NT2/D1 (cell line): ENCODE measurements around the gene PLD4.

Experiments
- YY1 ChIP-seq: IDR thresholded peaks from 2 replicates; pipeline ENCODE4 v1.6.1; 2011; ENCODE audit not compliant: insufficient read length, insufficient read depth
- ZNF274 ChIP-seq: IDR thresholded peaks from 2 replicates; pipeline ENCODE4 v1.6.1; 2011; ENCODE audit warnings: mild to moderate bottlenecking, low read depth, low read length

DNA sequence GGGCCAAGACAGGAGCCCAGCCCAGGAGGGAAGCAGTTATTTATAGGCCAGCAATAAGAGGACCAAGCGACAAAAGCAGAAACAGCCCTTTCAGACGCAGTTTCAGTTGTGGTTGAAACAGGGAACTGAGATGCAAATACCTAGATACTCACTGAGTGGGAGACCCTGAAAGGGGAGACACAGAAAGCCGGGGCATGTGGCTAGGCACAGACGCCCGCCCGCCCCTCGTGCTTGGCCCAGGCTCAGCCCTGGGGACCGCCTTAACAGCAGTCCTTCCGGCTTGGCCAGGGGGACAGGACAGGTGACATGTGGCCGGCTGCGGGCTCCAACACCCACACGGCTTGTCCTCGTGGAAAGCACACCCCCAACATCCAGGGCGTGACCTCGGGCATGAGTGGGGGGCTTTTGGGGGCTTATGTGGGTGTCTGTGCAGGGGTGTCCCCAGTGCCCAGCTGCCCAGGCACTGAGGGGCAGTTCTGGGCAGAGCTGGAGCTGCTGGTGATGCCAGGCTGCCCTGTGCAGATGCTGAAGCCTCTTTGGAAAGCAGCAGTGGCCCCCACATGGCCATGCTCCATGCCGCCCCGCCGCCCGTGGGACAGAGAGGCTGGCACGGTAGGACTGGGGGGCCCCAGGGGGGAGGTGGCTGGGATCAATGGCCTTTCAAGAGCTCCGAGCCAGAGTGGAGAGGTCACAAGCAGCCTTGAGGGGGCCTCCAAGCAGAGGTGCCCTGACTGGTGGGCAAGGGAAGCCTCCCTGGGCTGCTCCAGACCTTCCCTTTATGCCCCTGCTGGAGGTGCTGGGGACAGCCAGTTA lies 2.1 kb downstream of the PLD4 start:
- TF ChIP-seq YY1 (no peak), ZNF274 (no peak)
